ENCODE measurements around the gene FCRLB. TPM values are rescaled to one million over a fixed set of nuclear protein-coding genes. Genes with fewer than 3 reads are reported as not detected.

FCRLB gene
- total and polyA plus RNA-seq, 2 donors from 2014 or later, result 2.3 to 2.8 TPM

DNA sequence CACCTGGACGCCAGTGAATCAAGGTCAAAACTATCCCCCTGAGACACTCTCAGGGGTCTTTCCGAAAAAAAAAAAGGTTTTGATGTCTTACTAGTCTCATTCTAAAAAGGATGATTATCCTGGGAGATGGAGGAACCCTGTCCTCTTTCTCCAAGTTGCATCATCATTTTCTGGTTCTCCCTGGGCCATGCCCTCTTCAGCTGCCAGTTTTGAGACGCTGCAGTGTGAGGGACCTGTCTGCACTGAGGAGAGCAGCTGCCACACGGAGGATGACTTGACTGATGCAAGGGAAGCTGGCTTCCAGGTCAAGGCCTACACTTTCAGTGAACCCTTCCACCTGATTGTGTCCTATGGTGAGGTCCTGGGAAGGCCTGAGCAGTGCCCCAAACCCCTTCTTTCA is 10.8 kb upstream of the FCRLB start:
- intact Hi-C loops (cut with DNase I), result no loop called here
- Histone ChIP-seq H3K4me3 (ENCODE audit: low read length in 3 of 3) (no peak overlapping the region), H3K4me1 (ENCODE audit: control insufficient read depth in 2 of 3, insufficient read depth in 2 of 3, low read depth in 1 of 3, low read length in 3 of 3) (no peaks in the 10 kb centered on the region), H3K9ac (ENCODE audit: low read length in 3 of 3) (no peak overlapping the region), H3K27me3 (ENCODE audit: control insufficient read depth, insufficient read depth, low read length) (no peaks in the 10 kb centered on the region), H3K27ac (ENCODE audit: low read depth in 2 of 2, low read length in 2 of 2) (no peak overlapping the region), H3K36me3 (ENCODE audit: control insufficient read depth in 2 of 3, insufficient read depth in 3 of 3, low read length in 3 of 3) (no peaks in the 10 kb centered on the region), H3K9me3 (ENCODE audit: control insufficient read depth in 2 of 3, insufficient read depth in 1 of 3, low read length in 3 of 3) (no peaks in the 10 kb centered on the region)
- FAIRE-seq, result no peak
- no peak for TF ChIP-seq CTCF (IDR thresholded peaks at IDR 0.05; ENCODE audit: borderline replicate concordance, extremely low read depth, insufficient read depth)
- DNase-seq, result no peak

DNA sequence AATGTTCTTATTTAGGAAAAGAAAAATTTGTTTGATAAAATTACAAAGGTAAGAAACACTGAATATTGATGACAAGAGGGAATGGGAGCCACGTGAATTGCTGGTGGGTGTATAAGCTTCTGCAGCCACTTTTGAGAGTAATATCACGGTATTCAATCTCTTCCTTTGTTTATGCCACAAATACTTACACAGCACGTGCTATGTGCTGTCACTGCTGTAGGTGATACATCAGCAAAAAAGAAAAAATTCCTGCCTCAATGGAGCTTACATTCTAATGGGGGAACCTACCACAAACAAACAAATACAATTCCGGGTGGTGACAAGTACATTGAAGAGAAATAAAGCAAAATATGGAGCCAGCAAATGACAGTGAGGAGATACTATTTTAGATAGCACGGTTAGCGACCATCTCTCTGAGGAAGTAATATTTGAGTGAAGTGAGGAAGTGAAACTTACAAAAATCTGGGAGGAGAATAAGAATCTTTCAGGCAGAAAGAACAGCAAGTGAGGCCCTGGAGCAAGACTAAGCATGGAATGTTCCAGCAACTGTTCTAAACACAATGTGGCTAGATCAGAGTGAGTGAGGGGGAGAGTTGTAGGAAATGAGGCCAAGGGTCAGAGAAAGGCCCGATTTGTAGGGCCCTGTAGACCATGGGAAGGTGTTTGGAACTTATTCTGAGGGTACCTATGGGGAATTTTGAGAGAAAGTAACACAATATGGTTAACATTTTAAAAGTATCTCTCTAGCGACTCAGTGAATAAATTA is 2.6 kb upstream of the FCRLB start:
- no peak overlapping the region for H3K4me3 ChIP-seq (ENCODE audit: low read length in 3 of 3)
- no peaks in the 10 kb centered on the region for H3K9me3 ChIP-seq (ENCODE audit: control insufficient read depth in 2 of 3, insufficient read depth in 1 of 3, low read length in 3 of 3)
- no peak for TF ChIP-seq CTCF (IDR thresholded peaks at IDR 0.05; ENCODE audit: borderline replicate concordance, extremely low read depth, insufficient read depth)
- H3K27me3 ChIP-seq (ENCODE audit: control insufficient read depth, insufficient read depth, low read length), result no peaks in the 10 kb centered on the region
- no peak for DNase-seq
- H3K36me3 ChIP-seq (ENCODE audit: control insufficient read depth in 2 of 3, insufficient read depth in 3 of 3, low read length in 3 of 3), result no peaks in the 10 kb centered on the region
- H3K27ac ChIP-seq (ENCODE audit: low read depth in 2 of 2, low read length in 2 of 2), result no peak overlapping the region
- no peaks in the 10 kb centered on the region for H3K4me1 ChIP-seq (ENCODE audit: control insufficient read depth in 2 of 3, insufficient read depth in 2 of 3, low read depth in 1 of 3, low read length in 3 of 3)
- no peak for FAIRE-seq
- H3K9ac ChIP-seq (ENCODE audit: low read length in 3 of 3), result no peak overlapping the region
- intact Hi-C loops (cut with DNase I), result no loop called here

GRCh38 chr1:161719325-161719611 is 2.1 kb upstream of the FCRLB start:
- no peaks in the 10 kb centered on the region for H3K9me3 ChIP-seq (ENCODE audit: control insufficient read depth in 2 of 3, insufficient read depth in 1 of 3, low read length in 3 of 3)
- no peaks in the 10 kb centered on the region for H3K27me3 ChIP-seq (ENCODE audit: control insufficient read depth, insufficient read depth, low read length)
- FAIRE-seq, result no peak
- no peaks in the 10 kb centered on the region for H3K4me1 ChIP-seq (ENCODE audit: control insufficient read depth in 2 of 3, insufficient read depth in 2 of 3, low read depth in 1 of 3, low read length in 3 of 3)
- no peak overlapping the region for H3K9ac ChIP-seq (ENCODE audit: low read length in 3 of 3)
- no peak for DNase-seq
- intact Hi-C loops (cut with DNase I), result no loop called here
- no peaks in the 10 kb centered on the region for H3K36me3 ChIP-seq (ENCODE audit: control insufficient read depth in 2 of 3, insufficient read depth in 3 of 3, low read length in 3 of 3)
- H3K4me3 ChIP-seq (ENCODE audit: low read length in 3 of 3), result no peak overlapping the region
- H3K27ac ChIP-seq (ENCODE audit: low read depth in 2 of 2, low read length in 2 of 2), result no peak overlapping the region
- TF ChIP-seq CTCF (IDR thresholded peaks at IDR 0.05; ENCODE audit: borderline replicate concordance, extremely low read depth, insufficient read depth), result no peak

DNA sequence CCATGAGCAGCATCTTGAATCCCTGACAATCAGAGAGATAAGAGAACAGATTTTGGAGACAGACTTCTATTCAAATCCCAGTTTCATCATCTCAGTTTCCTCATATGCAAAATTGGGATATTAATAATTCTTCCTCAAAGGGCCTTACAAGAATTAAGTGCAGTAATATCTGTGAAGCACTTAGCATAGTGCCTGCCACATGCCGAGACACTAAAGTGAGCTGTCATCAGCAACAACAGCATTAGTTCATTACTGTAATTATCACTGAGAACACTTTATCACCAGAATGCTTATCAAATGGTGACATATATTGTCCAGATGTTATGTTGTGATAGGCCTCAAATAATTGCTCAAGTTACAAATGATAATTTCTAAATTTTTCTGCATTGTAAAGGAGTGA is 922 bp upstream of the FCRLB start:
- no peak overlapping the region for H3K27ac ChIP-seq (ENCODE audit: low read depth in 2 of 2, low read length in 2 of 2)
- no peak for FAIRE-seq
- H3K9me3 ChIP-seq (ENCODE audit: control insufficient read depth in 2 of 3, insufficient read depth in 1 of 3, low read length in 3 of 3), result no peaks in the 10 kb centered on the region
- no peak for DNase-seq
- TF ChIP-seq CTCF (IDR thresholded peaks at IDR 0.05; ENCODE audit: borderline replicate concordance, extremely low read depth, insufficient read depth), result no peak
- intact Hi-C loops (cut with DNase I), result no loop called here
- no peaks in the 10 kb centered on the region for H3K36me3 ChIP-seq (ENCODE audit: control insufficient read depth in 2 of 3, insufficient read depth in 3 of 3, low read length in 3 of 3)
- no peak overlapping the region for H3K4me3 ChIP-seq (ENCODE audit: low read length in 3 of 3)
- H3K27me3 ChIP-seq (ENCODE audit: control insufficient read depth, insufficient read depth, low read length), result no peaks in the 10 kb centered on the region
- H3K9ac ChIP-seq (ENCODE audit: low read length in 3 of 3), result no peak overlapping the region
- peaks cover 0 to under 1% (median 0%) of the 10 kb centered on the region in 3 donors for H3K4me1 ChIP-seq (ENCODE audit: control insufficient read depth in 2 of 3, insufficient read depth in 2 of 3, low read depth in 1 of 3, low read length in 3 of 3)

Measured in kidney (tissue), 14 donors.